ENCODE results near the gene RNF43. TPM values are rescaled to one million over a fixed set of nuclear protein-coding genes. Genes with fewer than 3 reads are reported as not detected.

The RNF43 gene
- polyA plus RNA-seq, 3 donors, result 12.7 to 14.6 (median 14.2) TPM

DNA sequence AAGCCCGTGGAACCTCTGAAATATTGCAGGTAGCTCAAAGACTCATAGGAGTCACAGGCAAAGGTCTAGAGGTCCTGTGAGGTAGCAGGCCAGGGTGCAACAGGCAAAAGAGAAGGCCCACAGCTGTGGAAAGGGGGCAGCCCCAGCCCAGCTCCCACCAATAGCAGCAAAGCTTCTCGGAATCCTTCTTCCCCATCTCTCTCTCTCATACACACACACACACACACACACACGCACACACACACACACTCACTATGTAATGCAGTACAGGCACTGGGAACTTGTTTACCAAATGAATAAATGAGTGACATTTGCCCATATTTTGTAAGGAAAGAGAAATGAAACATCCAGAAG, 48.5 kb downstream of the RNF43 start:
- DNase-seq (ENCODE audit: low read depth in 3 of 3, low spot score in 2 of 3), result no peak

Other genes starting within 250 kb of the RNF43 start
- gene EPX, start 224.8 kb downstream of the RNF43 start, polyA plus RNA-seq (ENCODE audit: insufficient read length in 3 of 3), result under 1 TPM; 0.26 to 0.99 (median 0.80) TPM
- gene MKS1, start 198.3 kb downstream of the RNF43 start, polyA plus RNA-seq (ENCODE audit: insufficient read length in 3 of 3), result 10 to 100 TPM; 35.4 to 46.0 (median 39.5) TPM
- gene LPO, start 178.9 kb downstream of the RNF43 start, polyA plus RNA-seq (ENCODE audit: insufficient read length in 3 of 3), result under 1 TPM; 0.04 to 0.10 (median 0.06) TPM
- gene MPO, start 136.6 kb downstream of the RNF43 start, polyA plus RNA-seq (ENCODE audit: insufficient read length in 3 of 3), result 1 to 10 TPM; 1.6 to 5.1 (median 3.6) TPM
- 10 to 100 TPM; 34.2 to 41.1 (median 38.8) TPM for gene TSPOAP1, start 88.7 kb downstream of the RNF43 start, polyA plus RNA-seq (ENCODE audit: insufficient read length in 3 of 3)
- 100 to 1,000 TPM; 142 to 156 (median 148) TPM for gene SUPT4H1, start 65.3 kb downstream of the RNF43 start, polyA plus RNA-seq (ENCODE audit: insufficient read length in 3 of 3)
- gene HSF5, start 70.9 kb upstream of the RNF43 start, polyA plus RNA-seq (ENCODE audit: insufficient read length in 3 of 3), result under 1 TPM; 0.28 to 0.53 (median 0.51) TPM
- gene MTMR4, start 97.1 kb upstream of the RNF43 start, polyA plus RNA-seq (ENCODE audit: insufficient read length in 3 of 3), result 10 to 100 TPM; 45.8 to 48.7 (median 47.2) TPM